ENCODE data around the gene ATP6V0B.
A peak's percentile ranks its signal among the peaks of the same experiment; 100 is the strongest.

Gene ATP6V0B

DNA sequence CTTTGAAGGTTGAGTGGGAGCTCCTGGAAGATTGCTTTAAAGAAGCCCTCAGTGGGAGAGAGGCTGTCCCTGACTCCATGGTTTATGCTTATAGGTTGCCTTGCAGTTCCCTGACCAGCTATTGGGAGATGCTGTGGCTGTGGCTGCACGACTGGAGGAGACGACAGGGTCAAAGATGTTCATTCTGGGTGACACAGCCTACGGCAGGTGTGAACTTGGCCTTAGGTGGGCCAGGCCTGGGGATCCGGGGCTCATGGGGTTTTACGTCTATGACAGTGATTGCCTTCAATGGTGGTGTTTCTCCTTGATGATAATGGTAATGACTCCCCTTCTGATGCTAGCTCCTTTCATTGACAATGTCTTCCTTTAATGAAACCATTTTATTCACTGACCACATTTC is 4.3 kb upstream of the ATP6V0B start:
- DNase-seq, result no peak

DNA sequence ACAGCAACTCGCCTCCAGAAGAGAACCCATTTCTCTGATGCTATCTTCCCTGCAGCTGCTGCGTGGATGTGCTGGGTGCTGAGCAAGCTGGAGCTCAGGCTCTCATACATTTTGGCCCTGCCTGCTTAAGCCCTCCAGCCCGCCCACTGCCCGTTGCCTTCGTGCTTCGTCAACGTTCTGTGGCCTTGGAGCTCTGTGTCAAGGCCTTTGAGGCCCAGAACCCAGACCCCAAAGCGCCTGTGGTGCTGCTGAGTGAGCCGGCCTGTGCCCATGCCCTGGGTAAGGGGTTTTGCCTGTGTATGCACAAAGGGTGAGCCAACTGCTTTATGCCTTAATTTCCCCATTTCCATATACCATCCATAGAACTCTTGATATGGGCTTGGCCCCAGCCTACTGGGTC is 3.8 kb upstream of the ATP6V0B start:
- no peak for DNase-seq

DNA sequence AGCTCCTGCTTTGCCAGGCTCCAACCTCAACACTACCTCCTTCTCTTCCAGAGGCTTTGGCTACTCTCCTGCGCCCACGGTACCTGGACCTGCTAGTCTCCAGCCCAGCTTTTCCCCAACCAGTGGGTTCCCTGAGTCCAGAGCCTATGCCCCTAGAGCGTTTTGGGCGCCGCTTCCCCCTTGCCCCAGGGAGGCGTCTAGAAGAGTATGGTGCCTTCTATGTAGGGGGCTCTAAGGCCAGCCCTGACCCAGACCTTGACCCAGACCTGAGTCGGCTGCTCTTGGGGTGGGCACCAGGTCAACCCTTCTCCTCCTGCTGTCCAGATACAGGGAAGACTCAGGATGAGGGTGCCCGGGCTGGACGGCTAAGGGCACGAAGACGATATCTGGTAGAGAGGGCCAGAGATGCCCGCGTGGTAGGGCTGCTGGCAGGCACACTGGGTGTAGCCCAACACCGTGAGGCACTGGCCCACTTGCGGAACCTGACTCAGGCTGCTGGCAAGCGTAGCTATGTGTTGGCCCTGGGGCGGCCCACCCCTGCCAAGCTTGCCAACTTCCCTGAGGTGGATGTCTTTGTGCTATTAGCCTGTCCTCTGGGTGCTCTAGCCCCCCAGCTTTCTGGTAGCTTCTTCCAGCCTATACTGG is 3.3 kb upstream of the ATP6V0B start:
- DNase-seq, result no peak

DNA sequence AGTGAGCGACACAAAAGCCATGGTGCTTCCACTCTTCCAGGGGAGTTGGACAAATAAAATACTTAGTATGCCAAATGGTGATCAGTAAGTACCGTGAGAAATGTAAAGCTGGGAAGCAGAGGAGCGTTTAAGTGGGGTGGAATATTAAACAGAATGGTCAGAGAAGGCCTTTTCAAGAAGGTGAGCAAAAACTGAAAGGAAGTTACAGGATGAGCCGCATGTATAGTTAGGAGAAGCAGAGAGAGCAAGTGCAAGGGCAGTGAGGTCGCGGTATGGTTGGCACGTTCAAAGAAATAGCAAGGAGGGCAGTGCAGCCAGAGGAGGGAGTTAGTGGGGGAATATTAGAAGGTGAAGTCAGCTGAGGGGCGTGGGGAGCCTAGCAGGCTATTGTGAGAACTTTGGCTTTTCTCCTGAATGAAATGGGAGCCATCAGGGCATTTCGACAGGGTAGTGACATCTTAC is 748 bp upstream of the ATP6V0B start:
- no peak for DNase-seq

DNA sequence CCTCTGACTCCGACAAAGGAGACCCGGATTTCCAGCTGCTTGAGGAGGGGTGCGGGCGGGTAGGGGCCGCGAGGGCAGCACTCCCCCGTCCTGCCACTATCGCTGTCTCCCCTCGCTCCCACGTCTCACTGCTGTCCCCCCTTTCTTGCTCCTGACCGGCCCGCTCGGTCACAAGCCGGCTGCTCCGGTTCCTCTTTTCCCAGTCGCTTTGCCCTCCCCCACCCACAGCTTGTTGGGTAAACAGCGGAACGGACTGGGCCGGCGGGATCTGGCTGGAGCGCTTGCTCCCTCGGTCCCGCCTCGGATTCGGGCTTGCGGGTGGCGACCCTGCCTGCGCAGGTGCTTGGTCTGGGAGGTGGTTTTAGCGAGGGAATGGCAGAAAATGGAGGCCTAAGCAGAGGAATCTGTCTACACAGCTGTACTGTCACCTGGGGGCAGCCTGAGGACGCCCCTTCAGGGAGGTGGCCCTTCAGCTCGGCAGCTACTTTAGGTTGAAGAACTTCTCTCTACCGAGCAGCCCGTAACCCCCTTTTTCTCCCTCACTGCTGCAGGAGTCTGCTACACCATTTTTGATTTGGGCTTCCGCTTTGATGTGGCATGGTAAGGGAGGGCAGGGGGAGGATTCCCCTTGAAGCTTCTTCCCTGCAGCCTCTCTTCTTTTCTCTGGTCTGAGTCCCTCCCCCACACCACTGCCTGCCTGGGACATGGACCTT is 645 bp downstream of the ATP6V0B start:
- peak; percentile 30 for DNase-seq

DNA sequence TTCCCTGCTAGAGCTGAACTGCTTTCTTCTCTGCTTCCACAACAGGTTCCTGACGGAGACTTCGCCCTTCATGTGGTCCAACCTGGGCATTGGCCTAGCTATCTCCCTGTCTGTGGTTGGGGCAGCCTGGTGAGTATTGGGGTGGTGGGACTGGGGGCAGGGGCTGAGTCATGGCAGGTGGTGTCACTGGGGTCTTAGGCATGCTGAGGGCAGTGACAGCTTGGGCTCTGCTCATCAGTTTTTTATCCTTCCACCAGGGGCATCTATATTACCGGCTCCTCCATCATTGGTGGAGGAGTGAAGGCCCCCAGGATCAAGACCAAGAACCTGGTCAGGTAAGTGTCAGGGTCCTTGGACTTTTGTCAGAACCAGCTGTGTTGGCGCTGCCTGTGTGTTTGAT is 1.3 kb downstream of the ATP6V0B start:
- no peak for DNase-seq

DNA sequence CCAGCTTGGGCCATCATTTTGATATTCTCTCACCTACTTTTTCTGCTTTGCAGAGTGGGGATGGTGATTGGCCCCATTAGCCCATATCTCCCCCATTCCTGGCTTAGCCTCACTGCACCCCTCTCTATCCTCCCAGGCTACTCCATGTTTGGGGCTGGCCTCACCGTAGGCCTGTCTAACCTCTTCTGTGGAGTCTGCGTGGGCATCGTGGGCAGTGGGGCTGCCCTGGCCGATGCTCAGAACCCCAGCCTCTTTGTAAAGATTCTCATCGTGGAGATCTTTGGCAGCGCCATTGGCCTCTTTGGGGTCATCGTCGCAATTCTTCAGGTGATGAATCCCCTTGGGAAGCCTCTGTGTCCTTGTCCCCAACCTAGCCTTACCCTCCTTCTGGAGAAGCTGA is 2.1 kb downstream of the ATP6V0B start:
- no peak for DNase-seq

DNA sequence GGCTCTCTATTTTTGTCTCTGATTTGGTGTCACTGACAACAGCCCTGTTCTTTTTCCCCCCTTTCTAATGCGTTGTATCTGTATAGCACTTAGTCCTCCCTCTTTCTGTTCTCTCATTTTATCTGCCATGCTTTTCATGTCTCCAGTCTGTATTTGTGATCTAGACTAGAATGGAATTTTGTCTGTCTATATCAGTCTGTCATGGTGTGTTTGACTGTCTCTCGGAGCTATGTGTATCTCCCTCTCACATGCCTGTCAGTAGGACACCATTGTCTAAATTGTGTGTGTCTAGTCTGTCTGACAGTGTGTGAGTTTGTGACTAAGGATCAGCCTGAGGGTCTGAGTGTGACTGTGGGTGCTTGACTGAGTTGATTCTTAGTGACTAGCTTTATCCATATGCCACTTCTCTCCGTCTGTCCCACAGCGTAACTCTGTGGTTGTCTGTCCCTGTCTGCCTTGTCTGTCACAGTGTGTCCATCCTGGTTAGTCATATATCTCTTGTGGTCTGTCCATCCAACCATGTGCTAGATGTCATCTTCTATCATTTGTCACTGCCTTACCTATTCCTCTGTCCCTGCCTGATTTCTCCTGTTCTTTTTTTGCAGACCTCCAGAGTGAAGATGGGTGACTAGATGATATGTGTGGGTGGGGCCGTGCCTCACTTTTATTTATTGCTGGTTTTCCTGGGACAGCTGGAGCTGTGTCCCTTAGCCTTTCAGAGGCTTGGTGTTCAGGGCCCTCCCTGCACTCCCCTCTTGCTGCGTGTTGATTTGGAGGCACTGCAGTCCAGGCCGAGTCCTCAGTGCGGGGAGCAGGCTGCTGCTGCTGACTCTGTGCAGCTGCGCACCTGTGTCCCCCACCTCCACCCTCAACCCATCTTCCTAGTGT is 2.9 kb downstream of the ATP6V0B start:
- DNase-seq, result no peak

DNA sequence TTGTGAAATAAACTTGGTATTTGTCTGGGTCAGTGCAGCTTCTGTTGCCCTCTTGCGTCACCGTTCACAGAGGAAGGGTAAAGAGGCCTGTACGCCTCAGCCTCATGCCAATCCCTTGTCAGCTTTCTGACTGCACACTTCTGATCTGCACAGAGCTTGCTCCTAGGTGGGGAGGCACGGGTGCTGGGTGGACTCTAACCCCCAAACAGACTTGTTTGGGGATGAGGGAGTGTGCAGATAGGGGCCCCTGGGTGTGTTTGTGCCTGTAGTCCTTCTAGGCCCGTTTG is 3.4 kb downstream of the ATP6V0B start:
- DNase-seq, result no peak

DNA sequence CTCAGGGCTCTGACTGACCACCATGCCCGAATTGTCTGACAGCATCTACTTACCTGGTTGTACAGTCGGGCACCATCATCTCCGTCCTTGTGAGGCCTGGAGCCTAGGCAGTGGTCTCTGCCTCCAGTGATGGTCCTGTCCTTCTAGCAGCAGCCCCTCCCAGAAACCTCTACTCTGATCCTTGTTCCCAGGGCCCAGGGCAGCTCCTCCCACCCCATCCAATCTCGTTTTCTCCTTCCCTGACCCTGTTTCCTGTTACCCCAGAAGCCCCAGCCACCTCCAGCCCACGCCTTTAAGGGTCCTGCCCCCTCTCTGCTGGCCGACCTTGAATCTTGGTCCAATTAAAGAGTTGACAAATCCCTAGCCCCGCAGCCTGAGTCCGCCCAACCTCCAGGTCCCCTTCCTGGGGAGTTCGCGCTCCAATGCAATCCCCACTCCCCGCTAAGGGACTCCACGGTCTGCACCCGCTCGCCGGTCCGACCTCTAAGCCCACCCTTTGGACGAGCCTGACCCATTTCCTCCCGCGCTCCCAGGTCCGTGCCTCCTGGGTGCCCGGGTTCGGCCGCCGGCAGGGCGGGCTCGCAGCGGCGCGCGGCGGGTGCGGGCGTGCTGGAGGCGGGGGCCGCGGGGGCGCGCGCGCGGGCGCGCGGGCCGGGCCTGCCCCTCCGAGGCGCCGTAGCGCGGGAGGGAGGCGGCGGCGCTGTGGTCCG is 3.9 kb downstream of the ATP6V0B start, which contains the start of gene B4GALT2:
B4GALT2 (plus strand) TSS at position 660 of the 710 bp plus-strand sequence. CDS start 1,951 bp downstream, outside the sequence.
- DNase-seq, result peak; percentile 24

DNA sequence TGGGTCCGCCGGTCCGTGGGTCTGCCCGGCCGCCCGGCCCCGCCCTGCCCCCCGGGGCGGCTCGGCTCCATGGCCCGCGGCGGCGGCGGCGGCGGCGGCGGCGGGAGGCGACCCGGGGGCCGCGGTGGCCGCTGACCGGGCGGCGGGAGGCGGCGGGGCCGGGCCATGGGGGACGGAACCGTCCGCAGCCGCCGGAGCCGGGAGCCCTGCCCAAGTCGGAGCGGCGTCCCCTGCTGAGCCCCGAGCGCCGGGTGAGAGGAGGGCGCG is 4.4 kb downstream of the ATP6V0B start:
- no peak for DNase-seq

DNA sequence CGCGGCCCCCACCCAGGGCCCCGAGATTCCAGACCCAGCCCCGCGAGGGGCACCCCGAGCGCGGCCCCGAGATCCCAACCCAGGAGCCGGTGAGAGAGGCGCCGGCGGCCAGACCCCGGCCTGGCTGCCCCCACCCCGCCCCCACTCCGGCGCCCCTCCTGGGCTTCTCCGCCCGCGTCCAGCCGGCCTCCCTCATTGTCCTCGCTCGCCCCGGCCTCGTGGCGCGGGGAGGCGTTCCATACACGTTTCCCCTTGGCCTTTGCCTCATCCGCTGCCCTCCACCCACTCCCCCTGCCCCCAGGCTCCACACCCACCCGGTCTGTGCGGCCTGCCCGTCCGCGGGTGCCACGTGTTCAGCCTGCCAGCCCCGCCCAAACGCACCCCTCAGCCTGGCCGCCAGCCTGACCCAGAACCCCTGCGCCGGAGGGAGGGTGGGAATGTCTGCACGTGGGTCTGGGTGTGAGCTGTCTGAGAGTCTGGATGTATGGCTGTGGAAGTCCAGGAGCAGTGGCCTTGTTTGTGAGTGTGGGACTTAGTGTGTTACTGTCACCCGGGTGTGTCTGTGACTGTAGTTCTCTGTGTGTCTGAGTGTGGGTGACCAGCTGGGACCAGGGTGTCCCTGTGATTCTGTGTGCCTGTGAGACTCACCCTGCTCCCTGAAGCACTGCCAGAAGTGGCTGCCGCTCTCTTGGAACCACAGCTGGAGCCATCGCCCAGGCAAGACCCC is 4.9 kb downstream of the ATP6V0B start:
- peak; percentile 29 for DNase-seq

DNA sequence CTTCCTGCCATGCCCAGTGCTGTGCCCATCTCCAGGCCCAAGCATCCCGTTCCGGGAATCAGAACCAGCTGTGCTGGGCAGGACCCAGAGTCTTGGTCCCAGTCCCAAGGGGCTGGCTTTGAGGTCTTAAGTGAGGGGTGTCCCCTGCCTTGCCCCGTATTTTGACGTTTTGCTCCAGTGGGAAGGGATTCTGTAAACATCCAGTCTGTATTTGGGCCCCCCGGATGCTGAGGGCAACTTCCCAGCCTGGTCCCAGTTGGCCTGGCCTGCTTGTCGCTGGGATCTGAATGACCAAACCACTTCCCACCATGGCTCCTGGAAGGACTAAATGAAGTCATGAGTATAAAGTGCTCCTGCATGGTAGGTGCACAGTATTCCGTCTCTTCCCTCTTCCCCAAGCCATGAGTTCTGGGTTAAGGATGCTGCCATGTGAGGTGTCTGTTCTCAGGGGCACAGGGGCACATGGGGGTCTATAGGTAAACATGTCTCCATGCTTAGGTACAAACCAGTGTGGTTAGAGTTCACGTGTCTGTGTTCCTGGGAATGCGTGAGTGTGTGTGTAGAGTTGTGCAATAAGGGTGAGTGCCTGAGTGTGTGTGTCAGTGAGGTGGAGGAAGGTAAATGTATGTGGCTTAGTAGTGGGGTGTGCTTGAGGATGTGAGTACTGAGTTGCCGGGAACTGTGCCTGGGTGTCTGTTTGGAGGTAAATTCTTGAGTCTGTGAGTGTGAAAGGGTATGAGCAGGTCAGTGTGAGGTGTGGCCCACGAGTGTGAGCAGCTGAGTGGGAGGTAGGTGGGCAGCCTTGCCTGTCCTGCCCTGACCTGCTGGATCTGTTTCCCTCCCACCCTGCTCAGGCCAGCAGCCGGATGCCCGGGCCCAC is 5.7 kb downstream of the ATP6V0B start:
- DNase-seq, result no peak

DNA sequence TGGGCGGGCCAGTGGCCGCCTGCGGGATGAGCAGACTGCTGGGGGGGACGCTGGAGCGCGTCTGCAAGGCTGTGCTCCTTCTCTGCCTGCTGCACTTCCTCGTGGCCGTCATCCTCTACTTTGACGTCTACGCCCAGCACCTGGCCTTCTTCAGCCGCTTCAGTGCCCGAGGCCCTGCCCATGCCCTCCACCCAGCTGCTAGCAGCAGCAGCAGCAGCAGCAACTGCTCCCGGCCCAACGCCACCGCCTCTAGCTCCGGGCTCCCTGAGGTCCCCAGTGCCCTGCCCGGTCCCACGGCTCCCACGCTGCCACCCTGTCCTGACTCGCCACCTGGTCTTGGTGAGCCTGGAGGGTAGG is 6.4 kb downstream of the ATP6V0B start:
- DNase-seq, result no peak

DNA sequence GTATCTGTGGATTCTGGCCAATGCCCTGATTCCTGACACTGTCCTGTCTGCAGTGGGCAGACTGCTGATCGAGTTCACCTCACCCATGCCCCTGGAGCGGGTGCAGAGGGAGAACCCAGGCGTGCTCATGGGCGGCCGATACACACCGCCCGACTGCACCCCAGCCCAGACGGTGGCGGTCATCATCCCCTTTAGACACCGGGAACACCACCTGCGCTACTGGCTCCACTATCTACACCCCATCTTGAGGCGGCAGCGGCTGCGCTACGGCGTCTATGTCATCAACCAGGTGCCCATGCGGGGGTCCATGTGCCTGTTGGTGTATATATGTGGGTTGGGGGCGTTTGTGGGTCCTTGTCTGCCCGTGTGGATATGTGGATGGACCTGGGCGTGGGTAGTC is 6.9 kb downstream of the ATP6V0B start:
- DNase-seq, result no peak

DNA sequence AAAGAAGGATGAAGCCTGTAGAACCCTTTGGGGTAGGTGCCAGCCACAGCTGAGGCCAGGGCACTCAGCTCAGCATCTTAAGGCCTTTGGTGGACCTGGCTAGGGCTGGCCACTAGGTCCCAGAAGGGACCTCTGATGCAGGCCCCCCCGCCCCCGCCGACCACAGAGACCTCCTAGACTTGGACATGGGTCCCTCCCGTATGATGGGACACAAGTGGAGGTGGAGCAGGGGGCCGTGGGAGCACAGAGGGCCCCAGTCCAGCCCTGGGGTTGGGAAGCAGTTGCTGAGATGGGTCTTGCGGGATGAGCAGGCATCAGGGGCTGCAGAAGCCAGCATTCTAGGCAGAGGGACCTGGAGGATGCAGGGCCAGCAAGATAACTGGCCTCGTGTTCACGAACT is 7.5 kb downstream of the ATP6V0B start:
- no peak for DNase-seq

DNA sequence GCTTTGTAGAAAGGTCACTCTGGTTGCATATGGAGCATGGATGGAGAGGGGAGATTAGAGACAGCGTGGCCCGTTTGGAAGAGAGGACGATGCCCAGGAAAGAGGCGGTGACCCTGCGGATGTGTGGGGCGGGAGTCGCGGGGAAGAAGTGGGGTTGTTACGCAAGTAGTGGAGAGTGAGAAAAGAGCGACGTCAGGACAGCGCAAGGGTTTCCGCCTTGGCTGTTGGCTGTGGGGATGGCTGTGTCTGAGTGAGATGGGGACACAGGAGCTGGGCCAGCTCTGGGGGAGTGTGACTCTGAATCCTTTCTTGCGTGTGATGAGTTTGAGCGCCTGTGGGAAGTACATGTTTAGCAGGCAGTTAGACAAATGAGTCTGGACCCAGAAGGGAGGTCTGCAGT is 8.0 kb downstream of the ATP6V0B start:
- no peak for DNase-seq

DNA sequence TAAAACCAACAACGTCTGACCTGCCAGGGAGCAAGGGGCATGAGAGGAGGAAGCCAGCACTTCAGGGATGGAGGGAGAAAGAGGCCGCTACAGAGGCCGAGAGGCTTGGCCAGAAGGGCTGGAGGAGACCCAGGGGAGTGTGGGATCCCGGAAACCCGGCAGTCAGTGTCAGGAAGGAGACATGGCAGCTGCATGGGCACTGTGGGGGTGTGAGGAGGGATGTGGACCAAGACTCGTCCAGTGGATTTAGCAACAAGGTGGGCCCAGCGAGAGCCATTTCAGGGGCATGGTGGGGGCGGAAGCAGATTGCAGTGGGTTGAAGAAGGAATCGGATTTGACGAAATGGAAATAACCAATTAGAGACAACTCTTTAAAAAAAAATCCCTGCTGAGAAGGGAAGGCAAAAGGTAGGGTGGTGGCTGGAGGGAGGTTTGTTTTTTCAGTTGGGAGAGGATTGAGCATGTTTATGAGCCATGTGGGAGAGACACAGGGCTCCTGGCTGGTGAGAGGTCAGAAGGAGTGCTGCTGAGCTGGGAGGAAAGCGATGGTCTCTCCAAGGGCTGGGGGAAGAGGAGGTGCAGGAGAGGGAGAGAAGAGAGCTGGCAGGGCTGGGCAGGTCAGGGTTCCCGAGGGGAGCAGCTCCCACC is 8.6 kb downstream of the ATP6V0B start:
- no peak for DNase-seq

DNA sequence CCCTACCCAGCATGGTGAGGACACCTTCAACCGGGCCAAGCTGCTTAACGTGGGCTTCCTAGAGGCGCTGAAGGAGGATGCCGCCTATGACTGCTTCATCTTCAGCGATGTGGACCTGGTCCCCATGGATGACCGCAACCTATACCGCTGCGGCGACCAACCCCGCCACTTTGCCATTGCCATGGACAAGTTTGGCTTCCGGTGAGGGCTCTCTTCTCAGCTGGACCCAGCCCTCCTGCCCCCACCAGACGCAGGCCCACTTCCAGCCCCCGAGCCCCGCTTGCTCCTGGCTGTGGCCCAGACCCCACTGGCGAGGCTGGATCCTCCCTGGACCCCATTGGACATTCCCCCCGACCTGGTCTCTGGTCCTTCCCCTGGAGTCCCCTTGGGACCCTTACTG is 10.1 kb downstream of the ATP6V0B start:
- no peak for DNase-seq

DNA sequence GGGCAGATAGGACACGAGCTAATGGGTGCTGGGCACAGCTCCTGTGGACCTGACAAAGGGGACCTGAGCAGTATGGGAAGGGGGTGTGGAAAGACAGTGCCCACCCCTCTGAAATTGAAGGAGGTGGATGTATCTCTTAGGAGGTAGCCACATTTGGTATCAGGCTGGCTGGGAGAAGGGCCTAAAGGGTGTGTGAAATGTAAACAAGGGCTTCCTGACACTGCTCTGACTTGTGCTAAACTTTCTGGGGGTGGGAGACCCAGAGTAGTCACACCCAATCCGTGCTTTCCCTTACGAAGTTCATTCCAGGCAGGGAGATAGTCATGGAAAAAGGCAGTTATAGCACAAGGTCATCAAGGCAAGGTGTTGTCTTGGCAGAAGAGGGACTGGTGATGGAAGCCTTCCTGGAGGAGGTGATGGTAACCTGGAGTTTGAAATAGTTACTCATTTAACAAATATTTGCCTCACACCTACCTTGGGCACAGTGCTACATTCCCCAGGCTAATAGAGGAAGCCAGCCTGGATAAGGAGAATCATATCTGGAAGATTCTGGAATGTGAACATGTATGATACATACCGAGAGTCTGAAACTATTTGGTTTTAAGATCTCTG is 11.3 kb downstream of the ATP6V0B start:
- no peak for DNase-seq

DNA sequence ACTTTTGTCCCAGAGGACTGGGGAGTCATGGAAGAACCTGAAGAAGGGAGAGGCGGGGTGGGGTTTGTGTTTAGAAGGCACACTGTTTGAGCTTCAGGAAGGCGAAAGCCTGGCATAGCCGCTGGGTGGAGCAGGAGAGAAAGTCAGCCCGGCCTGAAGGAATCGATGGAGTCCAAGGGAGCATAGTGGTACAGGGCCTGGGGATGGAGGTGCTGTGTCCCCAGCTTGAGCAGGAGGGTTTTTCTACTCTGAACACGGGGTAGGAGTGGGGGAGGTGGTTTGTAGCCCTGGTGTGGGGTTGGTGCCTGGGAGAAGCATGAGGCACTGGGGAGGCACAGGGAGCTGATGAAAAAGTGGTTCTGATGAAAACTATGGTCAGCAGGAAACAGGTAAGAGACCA is 12.0 kb downstream of the ATP6V0B start:
- no peak for DNase-seq

Measured in stimulated activated CD4-positive, alpha-beta T cell treated with anti-CD3 and anti-CD28 coated beads, Interleukin-4, amount 100 ng/mL, for 24 hours (primary cell).